ENCODE data around the gene COA1.

DNA sequence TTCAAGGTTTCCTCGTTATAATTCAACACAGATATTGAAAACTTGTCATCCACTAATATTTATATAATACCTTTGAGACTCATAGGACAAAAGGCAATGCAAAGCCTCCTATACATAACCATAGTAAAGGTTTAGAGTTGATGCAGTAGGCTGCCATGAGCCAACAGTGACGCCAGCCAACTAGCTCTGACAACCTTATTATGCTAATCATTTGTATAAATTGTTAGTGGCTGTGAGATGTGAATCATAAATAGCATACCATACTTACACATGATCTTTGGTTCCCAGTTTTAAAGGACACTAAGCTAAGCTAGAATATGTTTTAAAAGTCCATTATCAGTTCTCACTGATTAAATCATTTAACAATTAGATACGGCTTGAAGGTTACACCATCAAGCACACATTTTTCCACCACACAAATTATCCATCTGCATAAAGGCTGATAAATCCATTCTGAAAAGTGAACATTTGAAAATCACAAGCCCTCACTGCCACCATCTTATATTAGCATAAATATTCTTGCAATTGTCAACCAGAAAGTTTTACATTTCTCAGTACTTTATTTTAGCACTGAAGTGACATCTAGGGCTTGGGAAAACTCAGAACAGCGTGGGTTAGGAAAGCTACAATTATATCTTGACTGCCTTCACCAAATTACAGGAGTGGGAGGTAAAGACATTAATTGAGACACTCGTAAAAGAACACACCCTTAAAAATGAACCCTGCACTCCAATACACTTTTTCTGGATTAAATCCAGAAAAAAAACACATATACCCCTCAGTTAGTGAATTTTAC lies 30.7 kb downstream of the COA1 start:
- TF ChIP-seq, protein P1, sequence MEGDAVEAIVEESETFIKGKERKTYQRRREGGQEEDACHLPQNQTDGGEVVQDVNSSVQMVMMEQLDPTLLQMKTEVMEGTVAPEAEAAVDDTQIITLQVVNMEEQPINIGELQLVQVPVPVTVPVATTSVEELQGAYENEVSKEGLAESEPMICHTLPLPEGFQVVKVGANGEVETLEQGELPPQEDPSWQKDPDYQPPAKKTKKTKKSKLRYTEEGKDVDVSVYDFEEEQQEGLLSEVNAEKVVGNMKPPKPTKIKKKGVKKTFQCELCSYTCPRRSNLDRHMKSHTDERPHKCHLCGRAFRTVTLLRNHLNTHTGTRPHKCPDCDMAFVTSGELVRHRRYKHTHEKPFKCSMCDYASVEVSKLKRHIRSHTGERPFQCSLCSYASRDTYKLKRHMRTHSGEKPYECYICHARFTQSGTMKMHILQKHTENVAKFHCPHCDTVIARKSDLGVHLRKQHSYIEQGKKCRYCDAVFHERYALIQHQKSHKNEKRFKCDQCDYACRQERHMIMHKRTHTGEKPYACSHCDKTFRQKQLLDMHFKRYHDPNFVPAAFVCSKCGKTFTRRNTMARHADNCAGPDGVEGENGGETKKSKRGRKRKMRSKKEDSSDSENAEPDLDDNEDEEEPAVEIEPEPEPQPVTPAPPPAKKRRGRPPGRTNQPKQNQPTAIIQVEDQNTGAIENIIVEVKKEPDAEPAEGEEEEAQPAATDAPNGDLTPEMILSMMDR (IDR thresholded peaks at IDR 0.05; ENCODE audit: extremely low read depth in 1 of 2, insufficient read depth in 1 of 2, low read depth in 1 of 2, low read length in 2 of 2) = no peak
- no peak for TF ChIP-seq POLR2A (IDR thresholded peaks at IDR 0.05; ENCODE audit: low read depth, low read length)
- TF ChIP-seq MYC (IDR thresholded peaks at IDR 0.05; ENCODE audit: low read depth, low read length) = no peak
- TF ChIP-seq, protein P2, sequence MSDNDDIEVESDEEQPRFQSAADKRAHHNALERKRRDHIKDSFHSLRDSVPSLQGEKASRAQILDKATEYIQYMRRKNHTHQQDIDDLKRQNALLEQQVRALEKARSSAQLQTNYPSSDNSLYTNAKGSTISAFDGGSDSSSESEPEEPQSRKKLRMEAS (IDR thresholded peaks at IDR 0.05; ENCODE audit: insufficient read depth, insufficient read length) = no peak
- no peak for TF ChIP-seq POLR2AphosphoS5 (IDR thresholded peaks at IDR 0.05; ENCODE audit: insufficient read depth, low read depth, low read length)
- TF ChIP-seq EZH2 (IDR thresholded peaks at IDR 0.05; ENCODE audit: borderline replicate concordance, low read depth, low read length, severe bottlenecking) = no peak
- no peak for TF ChIP-seq FOS (IDR thresholded peaks at IDR 0.05; ENCODE audit: borderline replicate concordance, insufficient read depth, low read length)
- no peak for TF ChIP-seq JUN (IDR thresholded peaks at IDR 0.05; ENCODE audit: borderline replicate concordance, insufficient read depth, insufficient read length, low read depth)
- no peak for TF ChIP-seq GATA2 (IDR thresholded peaks at IDR 0.05; ENCODE audit: insufficient read depth, insufficient read length, low read depth, low read length)
